Esophagus muscularis mucosa (tissue), 4 donors: Measurements from ENCODE around the gene TMCC2. TPM values are rescaled to one million over a fixed set of nuclear protein-coding genes. Genes with fewer than 3 reads are reported as not detected.

ENCODE experiments used
- DNase-seq: peaks from one replicate; pipeline ENCODE4 v3.0.0-alpha.2; 2017; ENCODE audit errors: extremely low spot score
- H3K27ac ChIP-seq, 4 donors: fragments of 200-600 bp; sonication (generic); replicated peaks in 1 of 4; 1 replicate in 3 of 4; 2 replicates in 1 of 4; pipeline ENCODE4 v1.5.1; 2016 to 2019; ENCODE audit warnings: mild to moderate bottlenecking in 1 of 4
- H3K27me3 ChIP-seq, 4 donors: fragments of 200-600 bp; sonication (generic); one replicate each; pipeline versions ENCODE4 v1.5.1 to v1.6.0; 2016 to 2019
- H3K36me3 ChIP-seq, 4 donors: fragments of 200-600 bp; sonication (generic); one replicate each; pipeline ENCODE4 v1.5.1; 2016 to 2019
- H3K4me1 ChIP-seq, 4 donors: fragments of 200-600 bp; sonication (generic); one replicate each; pipeline ENCODE4 v1.5.1; 2016 to 2019
- H3K4me3 ChIP-seq, 4 donors: fragments of 200-600 bp; sonication (generic); 1 replicate in 2 of 4; 2 replicates in 2 of 4; pipeline ENCODE4 v1.5.1; 2016 to 2019; ENCODE audit warnings: mild to moderate bottlenecking in 4 of 4, moderate library complexity in 1 of 4
- H3K9me3 ChIP-seq, 4 donors: fragments of 200-600 bp; sonication (generic); 1 replicate in 3 of 4; 2 replicates in 1 of 4; pipeline ENCODE4 v1.5.1; 2016 to 2019
- EP300 ChIP-seq: sonication (generic); formaldehyde crosslinking; IDR thresholded peaks from one replicate; pipeline ENCODE4 v1.6.1; 2017; ENCODE audit warnings: antibody characterized with exemption
- POLR2A ChIP-seq: fragments of 450-650 bp; IDR thresholded peaks from one replicate; pipeline ENCODE4 v1.6.1; 2017; ENCODE audit warnings: antibody characterized with exemption, moderate library complexity, mild to moderate bottlenecking, low read depth
- POLR2AphosphoS5 ChIP-seq, 2 donors: sonication (generic); formaldehyde crosslinking; IDR thresholded peaks; one replicate each; pipeline ENCODE4 v1.6.1; 2017; ENCODE audit warnings: antibody characterized with exemption in 2 of 2
- WGBS: methylation state at CpG from one replicate; pipeline ENCODE4 v1.1.5; 2018; 5-methylcytosine and 5-hydroxymethylcytosine counted together
- intact Hi-C: fragments of 100-400 bp; cut with DNase I; formaldehyde crosslinking; loops from one replicate; pipeline ENCODE4 v1.15.1; 2023
- total RNA-seq, 4 donors: library from RNA; depleted of rRNA; stranded (reverse); fragments of >200 nt; gene quantifications; one replicate each; pipeline versions ENCODE4 v1.1.0 to v1.2.1, GENCODE V29; 2016
- TF ChIP-seq, protein P1 (sequence below), 3 experiments: fragments of 200-600 bp in 2 of 3; fragments of 450-650 bp in 1 of 3; sonication (generic) in 2 of 3; IDR thresholded peaks; one replicate each; pipeline ENCODE4 v1.5.1; 2017 to 2019; ENCODE audit warnings: antibody characterized with exemption in 3 of 3, mild to moderate bottlenecking in 2 of 3, moderate library complexity in 1 of 3

Gene TMCC2
- total RNA-seq, 4 donors from 2014 or later: 4.1 to 8.2 (median 5.9) TPM

DNA sequence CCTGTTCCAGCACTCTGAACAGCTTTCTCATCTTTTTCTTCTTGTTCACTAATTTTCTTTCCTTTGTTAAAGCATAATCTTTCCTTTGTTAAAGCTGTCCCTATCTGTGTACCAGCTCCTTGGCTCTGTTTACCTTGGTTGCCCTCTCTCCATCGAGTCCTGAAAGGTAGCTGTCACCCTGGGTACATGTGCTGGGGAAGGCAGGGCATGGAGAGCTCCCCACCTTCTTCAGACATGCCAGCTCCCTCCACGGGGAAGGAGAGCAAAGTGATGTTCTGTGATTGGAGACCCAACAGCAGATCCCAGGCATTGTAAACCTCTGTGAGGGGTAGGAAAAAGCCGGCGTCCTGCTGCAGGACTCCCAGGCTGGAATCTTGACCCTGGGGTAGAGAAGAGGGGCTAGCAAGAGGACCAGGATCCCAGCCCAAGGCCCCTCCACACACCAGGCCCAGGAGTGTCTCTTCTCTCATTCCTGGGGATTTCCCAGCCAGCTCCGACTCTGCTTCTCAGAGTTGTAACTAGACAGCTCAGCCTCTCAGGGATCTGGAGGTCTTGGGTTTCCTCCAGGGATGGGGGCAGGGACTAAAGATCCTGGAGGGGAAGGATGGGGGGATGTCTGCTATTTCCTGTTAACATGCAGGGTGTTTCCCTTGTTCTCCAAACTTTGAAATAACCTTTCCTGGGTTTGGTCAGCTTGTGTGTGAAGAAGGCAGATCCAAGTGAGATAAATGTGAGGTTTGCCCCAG lies 34.4 kb downstream of the TMCC2 start:
- Histone ChIP-seq H3K36me3 (no peaks in the 10 kb centered on the region), H3K4me1 (peaks cover 28 to 46% (median 32%) of the 10 kb centered on the region in 4 donors), H3K27ac (no peak overlapping the region), H3K4me3 (no peak overlapping the region), H3K27me3 (no peaks in the 10 kb centered on the region), H3K9me3 (no peaks in the 10 kb centered on the region)
- WGBS: 33% methylated on average over 4 of the region's 5 CpGs
- DNase-seq: no peak
- TF ChIP-seq POLR2AphosphoS5 (IDR thresholded peaks at IDR 0.05) (no peak), EP300 (no peak), POLR2A (no peak)
- TF ChIP-seq, protein P1, sequence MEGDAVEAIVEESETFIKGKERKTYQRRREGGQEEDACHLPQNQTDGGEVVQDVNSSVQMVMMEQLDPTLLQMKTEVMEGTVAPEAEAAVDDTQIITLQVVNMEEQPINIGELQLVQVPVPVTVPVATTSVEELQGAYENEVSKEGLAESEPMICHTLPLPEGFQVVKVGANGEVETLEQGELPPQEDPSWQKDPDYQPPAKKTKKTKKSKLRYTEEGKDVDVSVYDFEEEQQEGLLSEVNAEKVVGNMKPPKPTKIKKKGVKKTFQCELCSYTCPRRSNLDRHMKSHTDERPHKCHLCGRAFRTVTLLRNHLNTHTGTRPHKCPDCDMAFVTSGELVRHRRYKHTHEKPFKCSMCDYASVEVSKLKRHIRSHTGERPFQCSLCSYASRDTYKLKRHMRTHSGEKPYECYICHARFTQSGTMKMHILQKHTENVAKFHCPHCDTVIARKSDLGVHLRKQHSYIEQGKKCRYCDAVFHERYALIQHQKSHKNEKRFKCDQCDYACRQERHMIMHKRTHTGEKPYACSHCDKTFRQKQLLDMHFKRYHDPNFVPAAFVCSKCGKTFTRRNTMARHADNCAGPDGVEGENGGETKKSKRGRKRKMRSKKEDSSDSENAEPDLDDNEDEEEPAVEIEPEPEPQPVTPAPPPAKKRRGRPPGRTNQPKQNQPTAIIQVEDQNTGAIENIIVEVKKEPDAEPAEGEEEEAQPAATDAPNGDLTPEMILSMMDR (IDR thresholded peaks at IDR 0.05): no peak
- intact Hi-C loops: loop anchor here (5.0 kb wide), 1 partner anchor 40 kb away; no protein-coding TSS in a partner anchor

DNA sequence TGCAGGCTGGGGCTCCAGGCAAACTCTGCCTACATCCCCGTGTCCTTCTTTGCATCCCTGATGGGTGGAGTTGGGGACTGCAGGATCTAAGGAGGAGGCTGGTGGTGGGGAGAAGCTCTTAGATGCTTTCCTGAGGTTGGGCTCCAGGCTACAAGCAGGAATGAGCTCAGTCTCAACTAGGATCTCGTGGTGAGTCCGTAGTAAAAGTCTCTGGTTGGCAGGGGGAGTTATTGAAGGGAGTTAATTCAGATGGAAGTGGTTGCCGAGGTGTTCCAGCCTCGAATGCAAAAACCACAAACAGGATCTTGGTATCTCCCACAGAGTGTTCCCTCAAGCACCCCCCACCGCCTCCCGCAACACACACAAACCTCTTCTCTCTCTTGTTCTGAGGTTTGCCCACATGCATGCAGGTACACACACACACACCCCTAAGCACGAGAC lies 35.0 kb downstream of the TMCC2 start:
- no peak for TF ChIP-seq POLR2AphosphoS5 (IDR thresholded peaks at IDR 0.05)
- TF ChIP-seq, protein P1 (IDR thresholded peaks at IDR 0.05): no peak
- no peak for TF ChIP-seq EP300
- no peak for TF ChIP-seq POLR2A
- Histone ChIP-seq H3K27me3 (no peaks in the 10 kb centered on the region), H3K4me3 (no peak overlapping the region), H3K4me1 (peaks cover 23 to 47% (median 32%) of the 10 kb centered on the region in 4 donors), H3K36me3 (no peaks in the 10 kb centered on the region), H3K9me3 (no peaks in the 10 kb centered on the region), H3K27ac (no peak overlapping the region)
- WGBS: 69% methylated on average over 8 of the region's 8 CpGs
- DNase-seq: no peak
- intact Hi-C loops: loop anchor here (5.0 kb wide), 1 partner anchor 40 kb away; no protein-coding TSS in a partner anchor

GRCh38 chr1:205263580-205264190 lies 35.9 kb downstream of the TMCC2 start:
- H3K4me3 ChIP-seq: no peak overlapping the region
- no peak for DNase-seq
- H3K36me3 ChIP-seq: peaks cover 0 to under 1% (median 0%) of the 10 kb centered on the region in 4 donors
- intact Hi-C loops: loop anchor here (5.0 kb wide), 1 partner anchor 41 kb away; no protein-coding TSS in a partner anchor
- H3K27ac ChIP-seq: no peak overlapping the region
- no peaks in the 10 kb centered on the region for H3K27me3 ChIP-seq
- no peak for TF ChIP-seq EP300
- no peak for TF ChIP-seq POLR2A
- no peak for TF ChIP-seq POLR2AphosphoS5 (IDR thresholded peaks at IDR 0.05)
- TF ChIP-seq, protein P1 (IDR thresholded peaks at IDR 0.05): no peak
- no peaks in the 10 kb centered on the region for H3K9me3 ChIP-seq
- peaks cover 22 to 39% (median 27%) of the 10 kb centered on the region in 4 donors for H3K4me1 ChIP-seq
- 88% methylated on average over 2 of the region's 2 CpGs for WGBS

- Histone ChIP-seq H3K27ac (no peak overlapping the region), H3K36me3 (peaks cover 0 to 13% (median 6%) of the 10 kb centered on the region in 4 donors), H3K27me3 (no peaks in the 10 kb centered on the region), H3K9me3 (no peaks in the 10 kb centered on the region), H3K4me1 (peaks cover 21 to 35% (median 27%) of the 10 kb centered on the region in 4 donors), H3K4me3 (no peak overlapping the region)
- no peak for TF ChIP-seq POLR2A
- no peak for TF ChIP-seq EP300
- TF ChIP-seq POLR2AphosphoS5 (IDR thresholded peaks at IDR 0.05): no peak
- TF ChIP-seq, protein P1 (IDR thresholded peaks at IDR 0.05): no peak
- intact Hi-C loops: no loop called here
- WGBS: 86% methylated on average over 10 of the region's 10 CpGs
- DNase-seq: no peak
These were observed 39.0 kb downstream of the TMCC2 start for GRCh38 chr1:205266611-205267305.
